Tibial artery (tissue), 4 donors: ENCODE data around the gene YPEL5.
A peak's percentile ranks its signal among the peaks of the same experiment; 100 is the strongest.

Experiments used
- DNase-seq, 2 donors: peaks; one replicate each; pipeline ENCODE4 v3.0.0-alpha.2; 2019
- H3K27ac ChIP-seq, 2 donors: fragments of 200-600 bp; sonication (generic) in 1 of 2; 1 replicate in 1 of 2; 2 replicates in 1 of 2; pipeline ENCODE4 v1.5.1; 2018 to 2019; ENCODE audit warnings: mild to moderate bottlenecking in 1 of 2
- H3K27me3 ChIP-seq, 2 donors: fragments of 200-600 bp; sonication (generic) in 1 of 2; one replicate each; pipeline versions ENCODE4 v1.5.1 to v1.6.0; 2016 to 2019
- H3K36me3 ChIP-seq, 3 donors: fragments of 200-600 bp; sonication (generic) in 2 of 3; one replicate each; pipeline ENCODE4 v1.5.1; 2016 to 2019; ENCODE audit warnings: mild to moderate bottlenecking in 2 of 3
- H3K4me1 ChIP-seq, 4 donors: fragments of 200-600 bp; sonication (generic) in 2 of 4; 1 replicate in 3 of 4; 2 replicates in 1 of 4; pipeline ENCODE4 v1.5.1; 2016 to 2019
- H3K4me3 ChIP-seq, 2 donors: fragments of 200-600 bp; sonication (generic) in 1 of 2; 1 replicate in 1 of 2; 2 replicates in 1 of 2; pipeline ENCODE4 v1.5.1; 2018 to 2019; ENCODE audit warnings: mild to moderate bottlenecking in 2 of 2
- H3K9me3 ChIP-seq, 3 donors: fragments of 200-600 bp; sonication (generic) in 1 of 3; one replicate each; pipeline ENCODE4 v1.5.1; 2016 to 2019
- CTCF ChIP-seq, 2 experiments: fragments of 200-600 bp in 1 of 2; fragments of 450-650 bp in 1 of 2; IDR thresholded peaks; one replicate each; pipeline ENCODE4 v1.5.1; 2017 to 2019; ENCODE audit warnings: antibody characterized with exemption in 2 of 2, mild to moderate bottlenecking in 1 of 2, moderate library complexity in 1 of 2
- intact Hi-C: fragments of 100-400 bp; cut with DNase I; formaldehyde crosslinking; loops from one replicate; pipeline ENCODE4 v1.15.0; 2023; ENCODE audit warnings: low total_unique reads

YPEL5 gene

GRCh38 chr2:30161929-30162706, 15.3 kb downstream of the YPEL5 start:
- intact Hi-C loops = no loop called here
- H3K27ac ChIP-seq = no peak overlapping the region
- no peak for TF ChIP-seq CTCF (IDR thresholded peaks at IDR 0.05)

GRCh38 chr2:30162806-30163205, 16.0 kb downstream of the YPEL5 start:
- DNase-seq = no peak
- no peaks in the 10 kb centered on the region for H3K27me3 ChIP-seq
- H3K36me3 ChIP-seq = peaks cover 30 to 49% (median 39%) of the 10 kb centered on the region in 3 donors
- H3K4me3 ChIP-seq = no peak overlapping the region
- peaks cover 0 to 6% (median under 1%) of the 10 kb centered on the region in 4 donors for H3K4me1 ChIP-seq
- no peaks in the 10 kb centered on the region for H3K9me3 ChIP-seq
- intact Hi-C loops = no loop called here
- no peak overlapping the region for H3K27ac ChIP-seq
- no peak for TF ChIP-seq CTCF (IDR thresholded peaks at IDR 0.05)

More at GRCh38 chr2:30161929-30162706, 15.3 kb downstream of the YPEL5 start:
- Histone ChIP-seq H3K36me3 (peaks cover 37 to 56% (median 46%) of the 10 kb centered on the region in 3 donors), H3K4me1 (peaks cover 0 to 13% (median 6%) of the 10 kb centered on the region in 4 donors), H3K9me3 (no peaks in the 10 kb centered on the region), H3K4me3 (no peak overlapping the region), H3K27me3 (no peaks in the 10 kb centered on the region)
- DNase-seq = no peak

GRCh38 chr2:30164131-30164925, 17.5 kb downstream of the YPEL5 start:
- Histone ChIP-seq H3K27ac (peak overlapping the region in 1 of 2 donors; percentile 19), H3K4me3 (no peak overlapping the region), H3K4me1 (peaks cover 0 to 5% (median 0%) of the 10 kb centered on the region in 4 donors), H3K27me3 (no peaks in the 10 kb centered on the region), H3K36me3 (peaks cover 14 to 47% (median 24%) of the 10 kb centered on the region in 3 donors), H3K9me3 (no peaks in the 10 kb centered on the region)
- no peak for TF ChIP-seq CTCF (IDR thresholded peaks at IDR 0.05)
- intact Hi-C loops = no loop called here
- no peak for DNase-seq

GRCh38 chr2:30165050-30165520, 18.3 kb downstream of the YPEL5 start:
- H3K27ac ChIP-seq = no peak overlapping the region

More at GRCh38 chr2:30165050-30165520, 18.3 kb downstream of the YPEL5 start:
- Histone ChIP-seq H3K9me3 (no peaks in the 10 kb centered on the region), H3K27me3 (no peaks in the 10 kb centered on the region), H3K4me3 (no peak overlapping the region), H3K4me1 (peaks cover 0 to 2% (median 0%) of the 10 kb centered on the region in 4 donors), H3K36me3 (peaks cover 7 to 40% (median 16%) of the 10 kb centered on the region in 3 donors)
- peak; percentile 76 to 84 for TF ChIP-seq CTCF (IDR thresholded peaks at IDR 0.05)
- intact Hi-C loops = loop anchor here (5.0 kb wide), 1 partner anchor 542 kb away; no protein-coding TSS in a partner anchor
- peak in 1 of 2 donors; percentile 39 for DNase-seq
